Activated naive CD8-positive, alpha-beta T cell treated with anti-CD3 and anti-CD28 coated beads for 36 hours (primary cell): Measurements from ENCODE around the gene ANKRD18B. TPM values are rescaled to one million over a fixed set of nuclear protein-coding genes. Genes with fewer than 3 reads are reported as not detected.
"Not testable (repeated sequence)": the region's sequence is repeated elsewhere in the genome, so short reads cannot be mapped to it uniquely, and the experiment has no call there.

ENCODE experiments used
- DNase-seq: peaks from one replicate; pipeline ENCODE4 v3.0.0; 2021
- H3K27ac Mint-ChIP-seq: one replicate; pipeline ENCODE4 v1.8.0; 2022; ENCODE audit warnings: mild to moderate bottlenecking, moderate library complexity, mixed read lengths
- H3K27me3 Mint-ChIP-seq: one replicate; pipeline ENCODE4 v1.8.0; 2022; ENCODE audit warnings: mild to moderate bottlenecking, mixed read lengths
- H3K36me3 Mint-ChIP-seq: one replicate; pipeline ENCODE4 v1.8.0; 2021; ENCODE audit warnings: mild to moderate bottlenecking, mixed read lengths
- H3K4me1 Mint-ChIP-seq: one replicate; pipeline ENCODE4 v1.8.0; 2021; ENCODE audit warnings: mixed read lengths
- H3K4me3 Mint-ChIP-seq: one replicate; pipeline ENCODE4 v1.8.0; 2022; ENCODE audit warnings: mild to moderate bottlenecking, moderate library complexity, mixed read lengths
- H3K9me3 Mint-ChIP-seq: one replicate; pipeline ENCODE4 v1.8.0; 2022; ENCODE audit warnings: mixed read lengths
- total RNA-seq, 2 experiments: library from RNA; stranded (reverse); gene quantifications; one replicate each; pipeline ENCODE4 v1.2.3, GENCODE V29; 2021

ANKRD18B gene
- total RNA-seq, 2 experiments from 2014 or later, result 0.14 to 0.56 TPM

DNA sequence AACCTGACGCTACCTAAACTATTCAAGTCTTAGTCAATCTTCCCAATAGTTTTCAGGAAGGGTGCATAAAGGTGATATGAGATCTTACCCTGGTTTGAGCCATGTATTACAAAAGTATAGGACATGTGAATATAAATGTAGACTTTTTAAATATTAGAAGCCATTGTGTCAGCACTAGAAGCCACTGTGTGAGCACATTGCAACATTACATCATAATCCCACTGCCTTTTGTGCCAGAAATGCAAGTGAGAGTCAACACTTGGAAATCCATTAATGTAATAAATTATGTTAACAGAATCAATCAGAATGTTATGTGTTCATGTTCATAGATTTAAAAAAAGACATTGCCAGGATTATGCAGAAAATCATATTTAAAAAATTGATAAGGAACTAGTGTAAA lies 7.7 kb upstream of the ANKRD18B start:
- H3K4me3 Mint-ChIP-seq, H3K27ac Mint-ChIP-seq, H3K4me1 Mint-ChIP-seq, DNase-seq, H3K36me3 Mint-ChIP-seq, H3K9me3 Mint-ChIP-seq: not testable (repeated sequence)
- peaks cover 19% of the 10 kb centered on the region for H3K27me3 Mint-ChIP-seq

GRCh38 chr9:33517373-33517772 lies 6.7 kb upstream of the ANKRD18B start:
- no peaks in the 10 kb centered on the region for H3K9me3 Mint-ChIP-seq
- no peak for DNase-seq
- no peaks in the 10 kb centered on the region for H3K4me1 Mint-ChIP-seq
- no peaks in the 10 kb centered on the region for H3K36me3 Mint-ChIP-seq
- no peak overlapping the region for H3K4me3 Mint-ChIP-seq
- H3K27ac Mint-ChIP-seq, result no peak overlapping the region
- peaks cover 27% of the 10 kb centered on the region for H3K27me3 Mint-ChIP-seq

GRCh38 chr9:33517934-33518577 lies 6.0 kb upstream of the ANKRD18B start:
- peaks cover 34% of the 10 kb centered on the region for H3K27me3 Mint-ChIP-seq
- H3K4me3 Mint-ChIP-seq, DNase-seq, H3K4me1 Mint-ChIP-seq, H3K27ac Mint-ChIP-seq, H3K9me3 Mint-ChIP-seq, H3K36me3 Mint-ChIP-seq: not testable (repeated sequence)

- not testable (repeated sequence) for H3K4me1 Mint-ChIP-seq, H3K27ac Mint-ChIP-seq, H3K36me3 Mint-ChIP-seq, DNase-seq, H3K4me3 Mint-ChIP-seq, H3K9me3 Mint-ChIP-seq
- H3K27me3 Mint-ChIP-seq, result peaks cover 59% of the 10 kb centered on the region
Measured at GRCh38 chr9:33521861-33522260, 2.2 kb upstream of the ANKRD18B start.

GRCh38 chr9:33524306-33524947 lies 376 bp downstream of the ANKRD18B start:
- no peaks in the 10 kb centered on the region for H3K36me3 Mint-ChIP-seq
- peaks cover 75% of the 10 kb centered on the region for H3K27me3 Mint-ChIP-seq
- peak; percentile 5 for DNase-seq
- H3K9me3 Mint-ChIP-seq, result no peaks in the 10 kb centered on the region
- peaks cover 3% of the 10 kb centered on the region for H3K4me1 Mint-ChIP-seq
- peak overlapping the region; percentile 65 for H3K27ac Mint-ChIP-seq
- H3K4me3 Mint-ChIP-seq, result peak overlapping the region; percentile 81

GRCh38 chr9:33528069-33528468 lies 4.0 kb downstream of the ANKRD18B start:
- not testable (repeated sequence) for H3K4me1 Mint-ChIP-seq, H3K4me3 Mint-ChIP-seq, H3K27ac Mint-ChIP-seq, H3K9me3 Mint-ChIP-seq, H3K36me3 Mint-ChIP-seq, DNase-seq
- peaks cover 56% of the 10 kb centered on the region for H3K27me3 Mint-ChIP-seq

DNA sequence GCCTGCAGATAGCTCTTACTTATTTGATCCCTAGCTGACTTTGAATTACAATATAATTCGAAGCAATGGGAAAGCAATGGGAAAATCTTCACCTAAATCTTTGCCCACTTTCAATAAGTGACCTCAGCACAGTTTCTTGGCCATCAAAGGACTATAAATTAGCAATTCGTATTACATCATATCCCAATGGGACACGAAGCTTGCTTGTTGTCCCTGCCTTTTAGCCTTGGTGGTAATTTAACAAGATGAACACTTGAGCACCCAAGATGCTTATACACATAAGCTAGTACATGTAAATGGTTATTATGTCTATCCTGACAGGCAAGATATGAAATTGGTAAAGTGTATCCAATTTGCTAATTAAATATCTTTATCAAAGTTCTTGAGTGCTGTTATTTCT lies 9.9 kb downstream of the ANKRD18B start:
- not testable (repeated sequence) for DNase-seq, H3K4me3 Mint-ChIP-seq, H3K27ac Mint-ChIP-seq, H3K4me1 Mint-ChIP-seq, H3K9me3 Mint-ChIP-seq, H3K36me3 Mint-ChIP-seq
- peaks cover 14% of the 10 kb centered on the region for H3K27me3 Mint-ChIP-seq

- no peak overlapping the region for H3K27ac Mint-ChIP-seq
- no peaks in the 10 kb centered on the region for H3K4me1 Mint-ChIP-seq
- peaks cover 7% of the 10 kb centered on the region for H3K27me3 Mint-ChIP-seq
- H3K36me3 Mint-ChIP-seq, result no peaks in the 10 kb centered on the region
- no peak for DNase-seq
- no peaks in the 10 kb centered on the region for H3K9me3 Mint-ChIP-seq
- H3K4me3 Mint-ChIP-seq, result no peak overlapping the region
Measured at GRCh38 chr9:33535541-33535940, 11.5 kb downstream of the ANKRD18B start.

DNA sequence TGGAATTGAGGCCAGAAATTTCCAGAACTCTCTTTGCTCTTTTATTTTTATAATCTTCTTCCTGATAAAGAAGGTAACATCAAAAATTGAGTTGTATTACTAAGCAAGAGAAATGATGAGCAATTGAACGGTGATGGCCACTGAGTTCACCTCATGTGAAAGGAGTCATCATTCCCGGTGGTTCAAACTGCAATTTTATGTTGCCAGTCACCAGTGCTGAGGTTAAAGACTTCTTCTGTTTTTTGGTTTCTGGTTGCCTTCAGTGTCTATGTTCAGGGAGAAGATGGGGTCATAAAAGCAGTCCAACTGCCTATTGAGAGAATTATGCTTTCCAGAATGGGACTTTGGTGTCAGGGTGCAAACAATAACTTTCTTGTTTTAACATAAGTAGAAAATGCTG lies 19.4 kb downstream of the ANKRD18B start:
- not testable (repeated sequence) for H3K4me1 Mint-ChIP-seq, H3K4me3 Mint-ChIP-seq, H3K9me3 Mint-ChIP-seq, DNase-seq, H3K27ac Mint-ChIP-seq, H3K36me3 Mint-ChIP-seq
- H3K27me3 Mint-ChIP-seq, result peaks cover 25% of the 10 kb centered on the region

- not testable (repeated sequence) for DNase-seq, H3K36me3 Mint-ChIP-seq, H3K4me1 Mint-ChIP-seq, H3K27ac Mint-ChIP-seq, H3K4me3 Mint-ChIP-seq, H3K9me3 Mint-ChIP-seq
- peaks cover 36% of the 10 kb centered on the region for H3K27me3 Mint-ChIP-seq
Measured at GRCh38 chr9:33545715-33546114, 21.7 kb downstream of the ANKRD18B start.

DNA sequence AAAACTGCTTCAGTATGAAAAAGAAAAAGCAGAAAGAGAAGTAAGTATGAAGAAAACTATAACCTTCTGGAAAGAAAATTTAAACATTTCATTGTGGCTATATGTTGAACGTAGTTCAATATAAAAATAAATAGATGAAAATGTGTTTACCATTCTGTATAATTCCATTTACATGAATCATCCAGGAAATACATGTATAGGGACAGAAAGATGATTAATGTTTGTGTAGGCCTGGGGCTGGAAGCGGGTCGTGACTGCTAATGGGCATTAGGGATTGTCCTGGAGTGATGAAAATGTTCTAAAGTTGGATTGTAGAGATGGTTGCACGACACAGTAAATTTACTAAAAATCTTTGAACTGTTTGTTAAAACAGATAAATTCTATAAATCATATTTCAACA lies 24.8 kb downstream of the ANKRD18B start:
- H3K4me3 Mint-ChIP-seq, H3K27ac Mint-ChIP-seq, H3K9me3 Mint-ChIP-seq, DNase-seq, H3K36me3 Mint-ChIP-seq, H3K4me1 Mint-ChIP-seq: not testable (repeated sequence)
- H3K27me3 Mint-ChIP-seq, result peaks cover 40% of the 10 kb centered on the region

DNA sequence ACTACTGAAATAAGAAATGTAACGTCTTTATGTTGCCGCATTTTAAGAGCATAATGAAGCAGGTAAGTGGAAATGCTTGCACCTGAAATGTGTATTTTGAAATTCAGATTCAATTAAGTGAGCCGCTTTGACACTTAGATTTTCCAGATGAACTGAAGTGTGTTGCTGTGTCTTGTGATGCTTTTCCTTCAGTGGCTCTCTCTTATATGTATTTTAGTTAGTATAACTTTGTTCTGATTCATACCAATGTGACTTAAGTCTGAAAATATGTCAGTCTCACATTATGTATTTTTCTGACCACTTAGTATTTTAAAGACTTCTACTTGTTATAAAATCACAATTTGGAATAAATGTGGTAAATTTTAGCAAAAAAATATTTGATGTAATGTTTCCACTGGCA lies 25.4 kb downstream of the ANKRD18B start:
- H3K36me3 Mint-ChIP-seq, H3K27ac Mint-ChIP-seq, H3K9me3 Mint-ChIP-seq, DNase-seq, H3K4me1 Mint-ChIP-seq, H3K4me3 Mint-ChIP-seq: not testable (repeated sequence)
- peaks cover 44% of the 10 kb centered on the region for H3K27me3 Mint-ChIP-seq

- not testable (repeated sequence) for DNase-seq, H3K9me3 Mint-ChIP-seq, H3K4me1 Mint-ChIP-seq, H3K4me3 Mint-ChIP-seq, H3K27ac Mint-ChIP-seq, H3K36me3 Mint-ChIP-seq
- peaks cover 38% of the 10 kb centered on the region for H3K27me3 Mint-ChIP-seq
Measured at GRCh38 chr9:33551183-33551582, 27.1 kb downstream of the ANKRD18B start.

DNA sequence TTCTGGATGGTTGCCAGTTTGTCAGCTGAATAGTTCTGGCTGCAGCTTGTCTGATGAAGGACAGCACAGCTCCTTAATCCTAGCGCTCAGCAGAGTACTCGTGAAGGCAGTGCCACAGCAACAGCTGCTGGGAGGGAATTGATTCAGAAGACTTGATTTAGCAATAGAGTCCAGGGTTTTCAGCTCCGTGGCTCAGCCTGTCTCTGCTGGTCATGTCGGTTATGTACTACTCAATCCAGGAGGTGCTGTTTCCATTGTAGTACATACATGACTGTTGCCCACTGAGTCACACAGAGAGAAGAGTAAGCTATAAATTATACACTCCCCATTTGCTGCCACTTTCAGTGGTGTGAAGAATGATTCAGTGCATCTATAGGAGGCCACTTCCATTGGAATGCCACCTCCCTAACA lies 28.3 kb downstream of the ANKRD18B start:
- peaks cover 26% of the 10 kb centered on the region for H3K27me3 Mint-ChIP-seq
- not testable (repeated sequence) for H3K4me1 Mint-ChIP-seq, H3K36me3 Mint-ChIP-seq, H3K9me3 Mint-ChIP-seq, DNase-seq, H3K4me3 Mint-ChIP-seq, H3K27ac Mint-ChIP-seq

DNA sequence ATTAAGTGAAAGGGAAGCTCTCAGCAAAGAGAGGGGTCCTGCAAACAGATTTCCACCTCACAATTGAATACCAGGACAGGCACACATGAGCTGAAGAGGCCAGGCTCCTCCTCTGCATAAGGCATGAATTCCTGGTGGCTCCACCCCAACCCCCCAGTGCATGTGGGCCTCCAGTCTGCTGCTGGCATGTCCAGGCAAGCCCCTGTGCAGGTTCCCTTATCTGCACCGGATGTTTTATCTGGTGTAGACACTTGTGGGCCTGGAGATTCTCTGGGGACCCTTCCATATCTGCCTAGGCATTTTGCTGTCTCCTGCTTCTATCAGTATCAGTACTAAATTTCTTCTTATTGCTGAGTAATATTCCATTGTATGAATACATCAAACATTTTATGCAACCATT lies 36.2 kb downstream of the ANKRD18B start:
- not testable (repeated sequence) for H3K4me1 Mint-ChIP-seq, H3K9me3 Mint-ChIP-seq, H3K27ac Mint-ChIP-seq, H3K27me3 Mint-ChIP-seq, DNase-seq, H3K36me3 Mint-ChIP-seq, H3K4me3 Mint-ChIP-seq

DNA sequence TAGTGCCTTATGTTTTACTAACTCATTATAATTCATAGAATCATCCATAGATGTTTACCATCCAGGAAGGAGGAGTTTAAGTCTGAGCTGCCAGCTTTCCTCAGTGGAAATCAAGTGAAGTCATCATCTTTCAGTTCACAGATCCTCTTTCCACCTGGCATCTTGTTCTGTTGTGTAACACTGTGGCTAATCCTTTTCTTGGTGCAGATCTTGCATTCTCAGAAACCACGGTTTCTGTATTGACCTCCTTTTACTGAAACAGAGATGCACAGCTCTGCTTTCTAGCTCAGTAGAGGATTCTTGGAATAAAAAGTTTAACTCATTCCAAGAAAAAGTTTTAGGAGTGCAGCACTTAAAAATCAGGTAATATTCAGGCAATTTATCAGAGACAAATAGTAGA lies 38.1 kb downstream of the ANKRD18B start:
- H3K36me3 Mint-ChIP-seq, H3K27ac Mint-ChIP-seq, H3K4me3 Mint-ChIP-seq, H3K27me3 Mint-ChIP-seq, DNase-seq, H3K4me1 Mint-ChIP-seq, H3K9me3 Mint-ChIP-seq: not testable (repeated sequence)
